Right cardiac atrium (tissue), 5 donors: ENCODE results near the gene RHAG. TPM values are rescaled to one million over a fixed set of nuclear protein-coding genes. Genes with fewer than 3 reads are reported as not detected.
"Not testable (repeated sequence)": the region's sequence is repeated elsewhere in the genome, so short reads cannot be mapped to it uniquely, and the experiment has no call there.

ENCODE experiments used
- ATAC-seq, 2 donors: fragments of 200-7000 bp; cut with Tn5 transposase; one replicate each; pipeline versions ENCODE4 v1.8.0 to v1.9.1; 2020; ENCODE audit warnings: moderate library complexity in 2 of 2, mild to moderate bottlenecking in 1 of 2
- DNase-seq, 3 donors: peaks; one replicate each; pipeline ENCODE4 v3.0.0-alpha.2; 2020
- H3K27ac ChIP-seq: one replicate; pipeline ENCODE4 v1.5.1; 2013; ENCODE audit warnings: mild to moderate bottlenecking, low read length, control low read depth, moderate library complexity
- H3K27me3 ChIP-seq: one replicate; pipeline ENCODE4 v1.6.1; 2013; ENCODE audit not compliant: control insufficient read depth, insufficient read depth
- H3K4me1 ChIP-seq: one replicate; pipeline ENCODE4 v1.6.1; 2013; ENCODE audit warnings: low read length; ENCODE audit not compliant: control insufficient read depth, insufficient read depth
- H3K4me3 ChIP-seq: one replicate; pipeline ENCODE4 v1.5.1; 2013; ENCODE audit warnings: low read length, control low read depth
- H3K9me3 ChIP-seq: one replicate; pipeline ENCODE4 v1.6.1; 2013; ENCODE audit warnings: low read length; ENCODE audit not compliant: control insufficient read depth
- WGBS: extraction: QIAGEN DNeasy Blood & Tissue Kit; methylation state at CpG from one replicate; pipeline ENCODE4 v1.1.7; 2013; 5-methylcytosine and 5-hydroxymethylcytosine counted together
- intact Hi-C, 4 donors: fragments of 100-400 bp; cut with DNase I; formaldehyde crosslinking; loops; one replicate each; pipeline versions ENCODE4 v1.11.0 to v1.14.0; 2022 to 2023
- polyA plus RNA-seq: library from polyadenylated mRNA; stranded (reverse); fragments of 200-250 nt; gene quantifications from one replicate; pipeline ENCODE4 v1.2.3, GENCODE V29; 2013
- total RNA-seq, 4 donors: library from RNA; stranded (reverse); fragmentation: NEBNext Ultra II Directional; extraction: Animal tissue kit (Norgen Biotek cat#: 25700); gene quantifications; one replicate each; pipeline ENCODE4 v1.2.1, GENCODE V29; 2021
- donor health status: healthy with polysubstance abuse.
- donor health status: DM: no; HTN: yes; CAD: no.
- donor health status: DM: no; HTN: no; CAD: no.
- donor health status: DM: no; HTN: yes; CAD: no; lungs with severe emphysema.
- donor health status: DM: yes; HTN: yes; CAD: no.

The RHAG gene
- total and polyA plus RNA-seq, 5 donors: 1.3 to 2.8 (median 1.7) TPM

DNA sequence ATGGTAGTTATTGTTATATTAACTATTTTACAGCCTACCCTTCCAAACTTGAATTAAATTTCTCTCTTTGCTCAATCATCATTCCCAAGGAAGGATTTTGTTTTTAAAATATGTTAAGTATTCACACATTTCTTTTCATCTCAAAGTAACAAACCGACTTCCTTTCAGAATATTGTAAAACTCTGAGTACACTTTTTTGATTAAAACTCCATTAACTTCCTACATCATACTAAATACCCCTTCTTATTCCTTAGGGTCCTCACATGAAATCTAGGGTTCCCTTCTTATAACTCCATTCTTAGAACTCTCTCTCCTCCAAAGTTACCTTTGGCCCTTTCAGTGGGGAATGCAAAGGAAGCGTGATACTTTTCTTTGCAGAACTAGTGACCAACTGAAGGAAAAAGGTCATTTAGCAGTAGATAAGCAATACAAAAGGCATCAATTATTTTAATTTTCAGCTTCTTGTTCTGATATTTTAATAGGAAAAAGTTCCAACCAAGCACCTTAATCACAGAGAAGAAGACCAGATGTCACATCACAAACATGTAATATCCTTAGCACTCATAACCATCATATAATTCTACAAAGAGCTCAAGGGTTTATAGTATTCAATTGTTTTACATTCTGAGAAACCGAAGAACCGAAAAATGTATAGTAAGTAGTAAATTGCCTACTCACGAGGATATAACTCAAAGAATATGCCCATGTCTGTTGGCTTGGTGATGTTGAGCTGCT lies 494 bp downstream of the RHAG start:
- Histone ChIP-seq H3K27ac (no peak overlapping the region), H3K27me3 (no peaks in the 10 kb centered on the region), H3K4me3 (no peak overlapping the region), H3K9me3 (no peaks in the 10 kb centered on the region), H3K4me1 (no peaks in the 10 kb centered on the region)
- WGBS: 81% methylated on average over 5 of the region's 5 CpGs
- no peak for ATAC-seq
- DNase-seq: no peak
- intact Hi-C loops: loop anchor here in 1 of 4 donors (10.0 kb wide), 1 partner anchor 209 kb away; no protein-coding TSS in a partner anchor

DNA sequence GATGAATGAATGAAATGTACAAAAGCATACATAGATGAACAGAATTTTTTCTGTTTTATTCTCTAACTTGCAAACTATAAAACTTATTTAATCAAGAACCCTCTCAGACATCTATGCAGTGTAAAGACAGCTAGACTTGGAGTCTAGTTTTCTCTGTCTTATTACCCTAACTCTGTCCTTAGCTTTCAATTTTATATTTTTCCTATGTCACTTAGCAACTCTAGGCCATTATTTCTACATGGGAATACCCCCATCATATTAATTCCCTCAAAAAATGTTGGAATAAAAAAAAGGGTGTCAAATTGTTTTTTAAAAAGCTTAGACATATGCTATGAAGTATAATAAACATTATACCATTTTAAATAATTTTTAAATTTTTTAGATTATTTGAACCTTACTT lies 1.2 kb downstream of the RHAG start:
- DNase-seq (no peak), ATAC-seq (no peak)
- Histone ChIP-seq H3K4me3 (no peak overlapping the region), H3K4me1 (no peaks in the 10 kb centered on the region), H3K9me3 (no peaks in the 10 kb centered on the region), H3K27me3 (no peaks in the 10 kb centered on the region), H3K27ac (no peak overlapping the region)
- intact Hi-C loops: loop anchor here in 1 of 4 donors (10.0 kb wide), 1 partner anchor 209 kb away; no protein-coding TSS in a partner anchor

DNA sequence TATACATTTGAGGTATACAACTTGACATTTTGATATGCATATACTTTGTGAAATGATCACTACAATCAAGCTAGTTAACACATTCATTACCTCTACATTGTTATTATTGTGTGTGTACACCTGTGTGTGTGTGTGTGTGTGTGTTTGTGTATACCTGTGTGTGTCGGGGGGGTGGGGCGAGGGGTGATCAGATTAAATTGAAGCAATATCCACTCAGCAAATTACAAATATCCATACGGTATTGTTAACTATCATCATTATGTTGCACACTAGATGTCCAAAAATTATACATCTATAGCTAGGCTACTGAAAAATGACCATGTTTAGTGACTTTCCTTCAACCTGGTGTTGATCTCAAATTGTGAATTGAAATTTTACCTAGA lies 1.8 kb downstream of the RHAG start:
- WGBS: 77% methylated on average over 3 of the region's 3 CpGs
- intact Hi-C loops: loop anchor here in 1 of 4 donors (10.0 kb wide), 1 partner anchor 210 kb away; no protein-coding TSS in a partner anchor

DNA sequence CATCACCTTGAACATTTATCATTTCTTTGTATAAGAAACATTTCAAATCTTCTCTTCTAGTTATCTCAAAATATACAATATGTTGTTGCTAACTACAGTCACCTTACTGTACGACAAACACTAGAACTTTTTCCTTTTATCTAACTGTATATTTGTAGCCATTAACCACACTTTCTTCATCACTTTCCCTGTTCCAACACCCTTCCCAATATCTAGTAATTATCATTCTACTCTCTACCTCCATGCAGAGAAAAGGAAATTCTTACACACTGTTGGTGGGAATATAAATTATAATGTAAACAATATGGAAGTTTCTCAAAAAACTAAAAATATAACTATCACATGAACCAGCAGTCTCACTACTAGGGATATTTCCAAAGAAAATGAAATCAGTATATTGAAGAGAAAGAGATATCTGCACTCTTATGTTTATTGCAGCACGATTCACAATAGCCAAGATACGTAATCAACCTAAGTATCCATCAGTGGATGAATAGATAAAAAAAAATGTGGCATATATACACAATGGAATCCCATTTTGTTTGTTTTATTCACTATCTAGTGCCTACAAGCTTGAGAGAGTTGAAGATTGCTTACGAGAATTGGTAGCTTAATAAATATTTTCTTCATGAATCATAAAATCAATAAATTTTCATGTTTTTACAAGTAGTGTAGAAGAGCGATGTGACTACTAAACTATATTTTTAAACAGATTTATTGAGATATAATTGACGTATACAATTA lies 2.4 kb downstream of the RHAG start:
- ATAC-seq: no peak
- no peak for DNase-seq
- Histone ChIP-seq H3K4me3 (no peak overlapping the region), H3K27ac (no peak overlapping the region), H3K27me3 (no peaks in the 10 kb centered on the region), H3K4me1 (no peaks in the 10 kb centered on the region), H3K9me3 (no peaks in the 10 kb centered on the region)
- 88% methylated on average over 6 of the region's 6 CpGs for WGBS
- intact Hi-C loops: loop anchor here in 1 of 4 donors (10.0 kb wide), 1 partner anchor 211 kb away; no protein-coding TSS in a partner anchor

More for the DNA sequence above, 1.8 kb downstream of the RHAG start:
- no peak for DNase-seq
- Histone ChIP-seq H3K4me3 (no peak overlapping the region), H3K4me1 (no peaks in the 10 kb centered on the region), H3K27me3 (no peaks in the 10 kb centered on the region), H3K9me3 (no peaks in the 10 kb centered on the region), H3K27ac (no peak overlapping the region)
- ATAC-seq: no peak

DNA sequence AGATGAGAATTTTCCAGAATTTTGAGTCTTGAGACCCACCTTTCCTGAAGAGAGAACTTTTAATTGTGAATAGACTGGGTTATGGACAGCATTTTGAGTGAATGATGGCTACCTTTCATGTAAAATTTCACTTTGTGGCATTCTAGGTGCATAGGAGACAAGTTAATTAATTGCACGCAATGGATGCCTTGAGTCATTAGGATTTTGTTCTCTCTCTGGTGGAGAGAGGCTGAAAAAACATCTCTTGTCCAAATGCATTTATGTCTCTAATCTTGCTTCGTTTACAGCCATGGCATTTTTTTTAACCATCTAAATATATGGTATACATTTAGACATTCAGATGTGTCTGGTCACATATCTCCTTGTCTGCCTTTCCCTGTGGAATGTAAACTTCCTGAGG lies 3.1 kb downstream of the RHAG start:
- no peak for DNase-seq
- Histone ChIP-seq H3K4me1 (no peaks in the 10 kb centered on the region), H3K4me3 (no peak overlapping the region), H3K9me3 (no peaks in the 10 kb centered on the region), H3K27ac (no peak overlapping the region), H3K27me3 (no peaks in the 10 kb centered on the region)
- intact Hi-C loops: loop anchor here in 1 of 4 donors (10.0 kb wide), 1 partner anchor 211 kb away; no protein-coding TSS in a partner anchor
- no peak for ATAC-seq
- WGBS: 82% methylated on average over 2 of the region's 2 CpGs

- no peaks in the 10 kb centered on the region for H3K27me3 ChIP-seq
- 85% methylated on average over 3 of the region's 3 CpGs for WGBS
- H3K9me3 ChIP-seq: no peaks in the 10 kb centered on the region
- no peaks in the 10 kb centered on the region for H3K4me1 ChIP-seq
- ATAC-seq (no peak), DNase-seq (no peak)
- no peak overlapping the region for H3K4me3 ChIP-seq
- intact Hi-C loops: loop anchor here in 1 of 4 donors (10.0 kb wide), 1 partner anchor 212 kb away; no protein-coding TSS in a partner anchor
- H3K27ac ChIP-seq: no peak overlapping the region
These were observed 3.9 kb downstream of the RHAG start for GRCh38 chr6:49632727-49633126.

DNA sequence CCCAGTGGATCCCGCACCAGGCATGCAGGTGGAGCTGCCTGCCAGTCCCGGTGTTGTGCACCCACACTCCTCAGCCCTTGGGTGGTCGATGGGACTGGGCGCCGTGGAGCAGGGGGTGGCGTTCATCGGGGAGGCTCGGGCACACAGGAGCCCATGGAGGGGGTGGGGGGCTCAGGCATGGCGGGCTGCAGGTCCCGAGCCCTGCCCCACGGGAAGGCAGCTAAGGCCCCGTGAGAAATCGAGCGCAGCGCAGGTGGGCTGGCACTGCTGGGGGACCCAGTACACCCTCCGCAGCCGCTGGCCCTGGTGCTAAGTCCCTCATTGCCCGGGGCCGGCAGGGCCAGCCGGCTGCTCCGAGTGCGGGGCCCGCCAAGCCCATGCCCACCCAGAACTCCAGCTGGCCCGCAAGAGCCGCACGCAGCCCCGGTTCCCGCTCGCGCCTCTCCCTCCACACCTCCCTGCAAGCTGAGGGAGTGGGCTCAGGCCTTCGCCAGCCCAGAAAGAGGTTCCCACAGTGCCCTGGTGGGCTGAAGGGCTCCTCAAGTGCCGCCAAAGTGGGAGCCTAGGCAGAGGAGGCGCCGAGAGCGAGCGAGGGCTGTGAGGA lies 7.1 kb downstream of the RHAG start:
- peak in 1 of 3 donors; percentile 42 for DNase-seq
- intact Hi-C loops: loop anchor here in 2 of 4 donors (10.0 kb wide), 1 partner anchor 215 kb away; no protein-coding TSS in a partner anchor
- not testable (repeated sequence) for H3K9me3 ChIP-seq, ATAC-seq, H3K27me3 ChIP-seq, H3K27ac ChIP-seq, H3K4me1 ChIP-seq, H3K4me3 ChIP-seq
- WGBS: 95% methylated on average over 36 of the region's 36 CpGs

- Histone ChIP-seq H3K27ac (no peak overlapping the region), H3K4me3 (no peak overlapping the region), H3K4me1 (no peaks in the 10 kb centered on the region), H3K27me3 (no peaks in the 10 kb centered on the region), H3K9me3 (no peaks in the 10 kb centered on the region)
- ATAC-seq: no peak
- DNase-seq: no peak
- WGBS: 89% methylated on average over 3 of the region's 3 CpGs
- intact Hi-C loops: loop anchor here in 1 of 4 donors (10.0 kb wide), 1 partner anchor 218 kb away; no protein-coding TSS in a partner anchor
These were observed 9.8 kb downstream of the RHAG start for GRCh38 chr6:49626811-49627210.

- intact Hi-C loops: no loop called here
- ATAC-seq: no peak
These were observed 18.4 kb downstream of the RHAG start for GRCh38 chr6:49618257-49618656.

GRCh38 chr6:49614144-49614543 lies 22.5 kb downstream of the RHAG start:
- DNase-seq, H3K27ac ChIP-seq, intact Hi-C loops, H3K4me1 ChIP-seq, ATAC-seq, H3K9me3 ChIP-seq, H3K4me3 ChIP-seq, H3K27me3 ChIP-seq: not testable (repeated sequence)
- WGBS: 81% methylated on average over 5 of the region's 5 CpGs

More at GRCh38 chr6:49618257-49618656, 18.4 kb downstream of the RHAG start:
- H3K4me3 ChIP-seq: no peak overlapping the region
- no peak overlapping the region for H3K27ac ChIP-seq
- H3K9me3 ChIP-seq: no peaks in the 10 kb centered on the region
- DNase-seq: no peak
- H3K4me1 ChIP-seq: no peaks in the 10 kb centered on the region
- no peaks in the 10 kb centered on the region for H3K27me3 ChIP-seq

- ATAC-seq (no peak), DNase-seq (no peak)
- intact Hi-C loops: loop anchor here in 3 of 4 donors (5.0 kb wide), 1 partner anchor 77 kb away; no protein-coding TSS in a partner anchor
- no peaks in the 10 kb centered on the region for H3K27me3 ChIP-seq
- no peak overlapping the region for H3K4me3 ChIP-seq
- no peaks in the 10 kb centered on the region for H3K9me3 ChIP-seq
- no peak overlapping the region for H3K27ac ChIP-seq
- WGBS: 72% methylated on average over 1 of the region's 1 CpG
- H3K4me1 ChIP-seq: no peaks in the 10 kb centered on the region
These were observed 27.4 kb downstream of the RHAG start for GRCh38 chr6:49609285-49609684.
